Subcutaneous abdominal adipose tissue (tissue), 5 donors: ENCODE results near the gene DPEP3.
A peak's percentile ranks its signal among the peaks of the same experiment; 100 is the strongest.

ENCODE experiments used
- H3K27ac ChIP-seq: one replicate; pipeline ENCODE4 v1.7.0; 2013; ENCODE audit warnings: low read depth, mild to moderate bottlenecking, inconsistent platforms, low read length, moderate library complexity
- H3K27me3 ChIP-seq, 5 donors: one replicate each; pipeline ENCODE4 v1.7.0; 2013; ENCODE audit warnings: low read length in 5 of 5, inconsistent platforms in 1 of 5; ENCODE audit not compliant: control insufficient read depth in 5 of 5, insufficient read depth in 4 of 5
- H3K36me3 ChIP-seq, 5 donors: one replicate each; pipeline ENCODE4 v1.7.0; 2013; ENCODE audit warnings: low read length in 5 of 5; ENCODE audit not compliant: control insufficient read depth in 5 of 5, insufficient read depth in 5 of 5
- H3K4me1 ChIP-seq, 5 donors: one replicate each; pipeline ENCODE4 v1.7.0; 2013; ENCODE audit warnings: low read length in 5 of 5, mild to moderate bottlenecking in 3 of 5, moderate library complexity in 1 of 5; ENCODE audit not compliant: control insufficient read depth in 5 of 5, insufficient read depth in 5 of 5
- H3K4me3 ChIP-seq, 5 donors: one replicate each; pipeline ENCODE4 v1.7.0; 2013; ENCODE audit warnings: low read length in 5 of 5, low read depth in 1 of 5
- H3K9ac ChIP-seq, 5 donors: one replicate each; pipeline ENCODE4 v1.7.0; 2013; ENCODE audit warnings: low read length in 5 of 5, mild to moderate bottlenecking in 4 of 5, moderate library complexity in 3 of 5
- H3K9me3 ChIP-seq, 5 donors: one replicate each; pipeline ENCODE4 v1.7.0; 2013; ENCODE audit warnings: low read length in 5 of 5; ENCODE audit not compliant: control insufficient read depth in 5 of 5
- donor health status: healthy.
- donor health status: healthy.
- donor health status: healthy.
- donor health status: healthy.
- donor health status: healthy.

DPEP3 gene

GRCh38 chr16:67934306-67935100, 45.8 kb downstream of the DPEP3 start:
- H3K9ac ChIP-seq: peak overlapping the region in 2 of 5 donors; percentile 2 to 88
- no peaks in the 10 kb centered on the region for H3K9me3 ChIP-seq
- H3K27me3 ChIP-seq: no peaks in the 10 kb centered on the region
- peaks cover 0 to 50% (median 27%) of the 10 kb centered on the region in 5 donors for H3K36me3 ChIP-seq
- H3K4me1 ChIP-seq: peaks cover 5 to 36% (median 27%) of the 10 kb centered on the region in 5 donors
- H3K4me3 ChIP-seq: peak overlapping the region; percentile 80 to 95 (median 91)
- peak overlapping the region; percentile 89 for H3K27ac ChIP-seq

DNA sequence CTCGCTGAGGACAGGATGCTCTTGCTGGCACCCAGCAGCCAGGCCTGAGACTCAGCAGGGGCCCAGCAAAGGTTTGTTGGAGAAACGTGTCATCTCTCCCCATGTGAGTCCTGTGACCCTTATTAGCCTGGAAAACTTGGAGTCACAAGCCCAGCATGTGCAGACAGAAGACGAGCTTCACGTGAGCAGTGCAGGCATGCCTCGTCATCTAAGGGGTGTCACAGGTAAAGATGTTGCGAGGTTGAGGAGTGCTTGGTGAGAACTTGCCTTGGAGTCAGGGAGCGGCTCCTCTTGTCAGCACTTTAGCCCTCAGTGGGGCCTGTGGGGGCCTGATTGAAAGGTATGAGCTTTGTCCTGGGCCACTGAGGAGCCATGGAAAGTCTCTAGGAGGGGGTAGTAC, 46.5 kb downstream of the DPEP3 start:
- no peaks in the 10 kb centered on the region for H3K9me3 ChIP-seq
- H3K27me3 ChIP-seq: no peaks in the 10 kb centered on the region
- H3K4me3 ChIP-seq: no peak overlapping the region
- peaks cover 5 to 36% (median 27%) of the 10 kb centered on the region in 5 donors for H3K4me1 ChIP-seq
- H3K9ac ChIP-seq: no peak overlapping the region
- peaks cover 0 to 54% (median 29%) of the 10 kb centered on the region in 5 donors for H3K36me3 ChIP-seq
- H3K27ac ChIP-seq: no peak overlapping the region

- Histone ChIP-seq H3K4me1 (peaks cover 5 to 34% (median 26%) of the 10 kb centered on the region in 5 donors), H3K27me3 (no peaks in the 10 kb centered on the region), H3K4me3 (no peak overlapping the region), H3K36me3 (peaks cover 0 to 67% (median 40%) of the 10 kb centered on the region in 5 donors), H3K27ac (no peak overlapping the region), H3K9me3 (no peaks in the 10 kb centered on the region), H3K9ac (no peak overlapping the region)
Observed at GRCh38 chr16:67932462-67932840, 47.8 kb downstream of the DPEP3 start.

GRCh38 chr16:67931712-67932461, 48.4 kb downstream of the DPEP3 start, which contains the start of gene CTRL:
Gene CTRL (minus strand): TSS chr16:67931862. CDS start chr16:67931852, 10 bp downstream.
- Histone ChIP-seq H3K4me1 (peaks cover 5 to 31% (median 22%) of the 10 kb centered on the region in 5 donors), H3K27ac (no peak within 1 kb of the TSS), H3K9me3 (no peaks in the 10 kb centered on the region), H3K27me3 (no peaks in the 10 kb centered on the region), H3K9ac (no peak within 1 kb of the TSS), H3K36me3 (peaks cover 0 to 72% (median 44%) of the 10 kb centered on the region in 5 donors), H3K4me3 (no peak within 1 kb of the TSS)

DNA sequence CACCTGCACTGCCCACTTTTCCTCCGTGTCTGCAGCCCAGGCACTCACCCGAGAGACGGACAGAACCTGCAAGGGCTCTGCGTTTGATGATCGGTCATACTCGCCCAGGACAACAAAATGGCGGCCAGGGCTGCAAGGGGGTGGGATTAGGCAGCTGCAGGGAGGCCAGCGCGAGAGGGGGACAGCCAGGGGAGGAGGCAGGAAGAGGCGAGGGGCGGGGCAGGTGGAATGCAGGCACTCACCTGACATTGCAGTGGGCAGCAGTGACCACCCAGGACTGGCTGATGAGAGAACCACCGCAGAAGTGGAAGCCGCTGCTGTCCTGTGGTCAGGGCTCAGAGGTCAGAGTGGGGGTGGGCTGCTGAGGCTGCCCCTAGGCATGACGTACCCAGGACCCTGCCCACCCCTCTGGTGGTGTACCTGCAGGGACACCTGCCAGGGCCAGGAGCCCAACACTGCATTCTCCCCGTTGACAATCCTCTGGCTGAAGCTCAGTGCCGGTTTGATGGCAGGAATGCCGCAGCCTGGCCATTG, 49.6 kb downstream of the DPEP3 start:
- Histone ChIP-seq H3K27ac (no peak overlapping the region), H3K9ac (no peak overlapping the region), H3K36me3 (peaks cover 0 to 72% (median 44%) of the 10 kb centered on the region in 5 donors), H3K9me3 (no peaks in the 10 kb centered on the region), H3K4me1 (peaks cover 13 to 31% (median 31%) of the 10 kb centered on the region in 5 donors), H3K27me3 (no peaks in the 10 kb centered on the region), H3K4me3 (no peak overlapping the region)

DNA sequence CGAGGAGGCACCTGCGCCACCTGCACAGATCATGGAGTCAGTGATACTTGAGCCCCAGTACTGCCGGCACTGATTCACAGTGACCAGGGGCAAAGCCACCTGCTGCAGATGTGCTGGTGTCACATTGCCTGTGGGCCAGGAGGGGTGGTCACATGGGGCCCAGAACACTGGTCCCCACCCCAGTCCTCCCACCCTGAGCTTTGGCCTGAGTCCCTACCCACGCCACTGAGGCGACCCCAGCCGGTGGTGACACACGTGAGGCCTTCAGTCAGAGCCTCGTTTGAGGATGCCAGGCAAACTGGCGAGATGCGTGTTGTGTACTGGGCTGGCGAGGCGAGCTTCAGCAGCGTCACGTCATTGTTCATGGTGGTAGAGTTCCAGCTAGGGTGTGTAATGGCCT, 50.1 kb downstream of the DPEP3 start:
- Histone ChIP-seq H3K36me3 (peaks cover 0 to 72% (median 44%) of the 10 kb centered on the region in 5 donors), H3K4me3 (no peak overlapping the region), H3K4me1 (peaks cover 9 to 31% (median 30%) of the 10 kb centered on the region in 5 donors), H3K27ac (no peak overlapping the region), H3K27me3 (no peaks in the 10 kb centered on the region), H3K9me3 (no peaks in the 10 kb centered on the region), H3K9ac (no peak overlapping the region)

DNA sequence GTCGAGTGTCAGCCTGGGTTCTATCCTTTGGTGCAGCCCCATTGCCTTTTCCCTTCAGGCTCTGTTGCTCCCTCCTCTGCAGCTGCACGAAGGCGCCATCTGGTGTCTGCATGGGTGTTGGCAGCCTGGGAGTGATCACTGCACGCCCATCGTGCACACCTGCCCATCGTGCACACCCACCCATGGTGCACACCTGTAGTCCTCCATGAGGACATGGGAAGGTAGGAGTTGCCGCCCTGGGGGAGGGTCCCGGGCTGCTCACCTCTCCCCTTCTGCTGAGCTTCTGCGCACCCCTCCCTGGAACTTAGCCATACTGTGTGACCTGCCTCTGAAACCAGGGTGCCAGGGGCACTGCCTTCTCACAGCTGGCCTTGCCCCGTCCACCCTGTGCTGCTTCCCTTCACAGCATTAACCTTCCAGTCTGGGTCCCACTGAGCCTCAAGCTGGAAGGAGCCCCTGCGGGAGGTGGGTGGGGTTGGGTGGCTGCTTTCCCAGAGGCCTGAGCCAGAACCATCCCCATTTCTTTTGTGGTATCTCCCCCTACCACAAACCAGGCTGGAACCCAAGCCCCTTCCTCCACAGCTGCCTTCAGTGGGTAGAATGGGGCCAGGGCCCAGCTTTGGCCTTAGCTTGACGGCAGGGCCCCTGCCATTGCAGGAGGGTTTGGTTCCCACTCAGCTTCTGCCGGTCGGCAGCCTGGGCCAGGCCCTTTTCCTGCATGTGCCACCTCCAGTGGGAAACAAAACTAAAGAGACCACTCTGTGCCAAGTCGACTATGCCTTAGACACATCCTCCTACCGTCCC, 51.5 kb downstream of the DPEP3 start:
- peaks cover 0 to 63% (median 38%) of the 10 kb centered on the region in 5 donors for H3K36me3 ChIP-seq

DNA sequence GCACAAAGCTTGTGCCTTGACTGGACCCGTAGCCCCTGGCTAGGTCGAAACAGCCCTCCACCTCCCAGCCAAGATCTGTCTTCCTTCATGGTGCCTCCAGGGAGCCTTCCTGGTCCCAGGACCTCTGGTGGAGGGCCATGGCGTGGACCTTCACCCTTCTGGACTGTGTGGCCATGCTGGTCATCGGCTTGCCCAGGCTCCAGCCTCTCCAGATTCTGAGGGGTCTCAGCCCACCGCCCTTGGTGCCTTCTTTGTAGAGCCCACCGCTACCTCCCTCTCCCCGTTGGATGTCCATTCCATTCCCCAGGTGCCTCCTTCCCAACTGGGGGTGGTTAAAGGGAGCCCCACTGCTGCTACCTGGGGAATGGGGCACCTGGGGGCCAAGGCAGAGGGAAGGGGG, 52.2 kb downstream of the DPEP3 start:
- H3K4me1 ChIP-seq: peaks cover 7 to 25% (median 23%) of the 10 kb centered on the region in 5 donors
- no peak overlapping the region for H3K27ac ChIP-seq
- peaks cover 0 to 66% (median 38%) of the 10 kb centered on the region in 5 donors for H3K36me3 ChIP-seq
- no peaks in the 10 kb centered on the region for H3K9me3 ChIP-seq
- no peaks in the 10 kb centered on the region for H3K27me3 ChIP-seq
- H3K4me3 ChIP-seq: no peak overlapping the region
- H3K9ac ChIP-seq: no peak overlapping the region

More for the DNA sequence above, 51.5 kb downstream of the DPEP3 start:
- no peaks in the 10 kb centered on the region for H3K27me3 ChIP-seq
- H3K9ac ChIP-seq: no peak overlapping the region
- H3K4me1 ChIP-seq: peaks cover 7 to 25% (median 23%) of the 10 kb centered on the region in 5 donors
- no peak overlapping the region for H3K27ac ChIP-seq
- no peak overlapping the region for H3K4me3 ChIP-seq
- H3K9me3 ChIP-seq: no peaks in the 10 kb centered on the region

DNA sequence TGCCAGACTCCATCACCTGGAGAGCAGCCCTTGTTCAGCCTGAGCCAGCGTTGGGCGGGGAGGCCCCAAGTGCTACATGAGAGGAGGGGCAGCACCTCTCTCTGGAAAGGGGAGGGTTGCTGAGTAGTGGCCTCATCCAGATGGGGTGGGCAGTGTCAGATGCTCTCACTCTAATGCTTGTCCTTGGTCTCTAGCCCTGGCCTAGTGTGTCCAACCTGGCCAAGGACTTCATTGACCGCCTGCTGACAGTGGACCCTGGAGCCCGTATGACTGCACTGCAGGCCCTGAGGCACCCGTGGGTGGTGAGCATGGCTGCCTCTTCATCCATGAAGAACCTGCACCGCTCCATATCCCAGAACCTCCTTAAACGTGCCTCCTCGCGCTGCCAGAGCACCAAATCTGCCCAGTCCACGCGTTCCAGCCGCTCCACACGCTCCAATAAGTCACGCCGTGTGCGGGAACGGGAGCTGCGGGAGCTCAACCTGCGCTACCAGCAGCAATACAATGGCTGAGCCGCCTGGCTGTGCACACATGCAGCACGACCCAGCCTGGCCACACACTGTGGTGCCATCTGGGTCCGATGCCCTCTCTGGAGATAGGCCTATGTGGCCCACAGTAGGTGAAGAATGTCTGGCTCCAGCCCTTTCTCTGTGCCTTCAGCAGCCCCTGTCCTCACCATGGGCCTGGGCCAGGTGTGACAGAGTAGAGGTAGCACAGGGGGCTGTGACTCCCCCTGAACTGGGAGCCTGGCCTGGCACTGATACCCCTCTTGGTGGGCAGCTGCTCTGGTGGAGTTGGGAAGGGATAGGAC, 53.0 kb downstream of the DPEP3 start:
- H3K4me1 ChIP-seq: peaks cover 7 to 25% (median 23%) of the 10 kb centered on the region in 5 donors
- H3K4me3 ChIP-seq: no peak overlapping the region
- H3K27ac ChIP-seq: no peak overlapping the region
- no peaks in the 10 kb centered on the region for H3K9me3 ChIP-seq
- peak overlapping the region in 1 of 5 donors; percentile 33 for H3K9ac ChIP-seq
- no peaks in the 10 kb centered on the region for H3K27me3 ChIP-seq
- H3K36me3 ChIP-seq: peaks cover 0 to 71% (median 37%) of the 10 kb centered on the region in 5 donors
